ENCODE measurements around the gene BRD3OS.

GRCh38 chr9:134050726-134051125 lies 25.4 kb downstream of the BRD3OS start:
- TF ChIP-seq CTCF (conservative IDR thresholded peaks at IDR 0.05; ENCODE audit: low read depth, low read length) (no peak), EZH2phosphoT487 (IDR thresholded peaks at IDR 0.05; ENCODE audit: borderline replicate concordance, low read length) (no peak)
